GM23338 (cell line): ENCODE measurements around the gene CAPN1. TPM values are rescaled to one million over a fixed set of nuclear protein-coding genes. Genes with fewer than 3 reads are reported as not detected.

ENCODE experiments used
- ATAC-seq: fragments of 200-7000 bp; cut with Tn5 transposase; 3 replicates; pipeline ENCODE4 v1.9.1; 2020
- DNase-seq: peaks from one replicate; pipeline ENCODE4 v3.0.0-alpha.2; 2015; ENCODE audit warnings: low spot score
- H2AFZ ChIP-seq: fragments of 200-600 bp; sonication (generic); 2 replicates; pipeline ENCODE4 v1.8.0; 2016; ENCODE audit warnings: antibody characterized with exemption, mild to moderate bottlenecking, moderate library complexity
- H3F3A ChIP-seq: fragments of 200-600 bp; sonication (generic); replicated peaks from 2 replicates; pipeline ENCODE4 v1.8.0; 2017; ENCODE audit warnings: antibody characterized with exemption, mixed run types, low read depth
- H3K27ac ChIP-seq: fragments of 200-600 bp; sonication (generic); 2 replicates; pipeline ENCODE4 v1.6.1; 2016; ENCODE audit warnings: low read depth
- H3K27me3 ChIP-seq: fragments of 200-600 bp; sonication (generic); 2 replicates; pipeline ENCODE4 v1.8.0; 2016; ENCODE audit warnings: mild to moderate bottlenecking, mixed run types, moderate library complexity; ENCODE audit not compliant: insufficient read depth
- H3K36me3 ChIP-seq: fragments of 200-600 bp; sonication (generic); 2 replicates; pipeline ENCODE4 v1.8.0; 2016; ENCODE audit warnings: mild to moderate bottlenecking; ENCODE audit not compliant: insufficient read depth
- H3K4me1 ChIP-seq: fragments of 200-600 bp; sonication (generic); 2 replicates; pipeline ENCODE4 v1.8.0; 2016; ENCODE audit warnings: mild to moderate bottlenecking, moderate library complexity; ENCODE audit not compliant: insufficient read depth
- H3K4me2 ChIP-seq: fragments of 200-600 bp; sonication (generic); 2 replicates; pipeline ENCODE4 v1.7.1; 2017; ENCODE audit warnings: mixed run types
- H3K4me3 ChIP-seq: fragments of 200-600 bp; sonication (generic); 2 replicates; pipeline ENCODE4 v1.6.1; 2016; ENCODE audit warnings: mixed run types
- H3K79me2 ChIP-seq: fragments of 200-600 bp; sonication (generic); replicated peaks from 2 replicates; pipeline ENCODE4 v1.8.0; 2017; ENCODE audit warnings: mild to moderate bottlenecking; ENCODE audit not compliant: insufficient read depth
- H3K9me2 ChIP-seq: fragments of 200-600 bp; sonication (generic); 2 replicates; pipeline ENCODE4 v1.8.0; 2017; ENCODE audit not compliant: insufficient read depth
- H4K20me1 ChIP-seq: fragments of 200-600 bp; sonication (generic); replicated peaks from 2 replicates; pipeline ENCODE4 v1.8.0; 2017; ENCODE audit warnings: mild to moderate bottlenecking; ENCODE audit not compliant: insufficient read depth
- H3K27ac Mint-ChIP-seq: 2 replicates; pipeline ENCODE4 v1.8.0; 2020; ENCODE audit warnings: inconsistent platforms, mild to moderate bottlenecking, moderate library complexity, mixed read lengths
- H3K27me3 Mint-ChIP-seq: 3 replicates; pipeline ENCODE4 v1.8.0; 2022; ENCODE audit warnings: low read depth, mild to moderate bottlenecking, moderate library complexity, mixed read lengths, inconsistent platforms; ENCODE audit not compliant: insufficient read depth, poor library complexity
- H3K36me3 Mint-ChIP-seq: 3 replicates; pipeline ENCODE4 v1.8.0; 2021; ENCODE audit warnings: low read depth, mild to moderate bottlenecking, inconsistent platforms, moderate library complexity, mixed read lengths
- H3K4me1 Mint-ChIP-seq: 3 replicates; pipeline ENCODE4 v1.8.0; 2020; ENCODE audit warnings: mild to moderate bottlenecking, inconsistent platforms, mixed read lengths
- H3K4me3 Mint-ChIP-seq: 3 replicates; pipeline ENCODE4 v1.8.0; 2021; ENCODE audit warnings: moderate library complexity, mild to moderate bottlenecking, inconsistent platforms, mixed read lengths
- H3K9me3 Mint-ChIP-seq: 3 replicates; pipeline ENCODE4 v1.8.0; 2020; ENCODE audit warnings: moderate library complexity, mild to moderate bottlenecking, inconsistent platforms, mixed read lengths
- CREB1 ChIP-seq: fragments of 250-450 bp; sonication (Bioruptor Pico); IDR thresholded peaks from 2 replicates; pipeline ENCODE4 v1.5.0; 2020; ENCODE audit warnings: low read depth, mild to moderate bottlenecking, moderate library complexity
- EZH2phosphoT487 ChIP-seq: fragments of 200-600 bp; sonication (generic); IDR thresholded peaks from one replicate; pipeline ENCODE4 v1.8.1; 2018; ENCODE audit warnings: antibody characterized with exemption; ENCODE audit not compliant: unreplicated experiment
- NANOG ChIP-seq: IDR thresholded peaks from 2 replicates; pipeline ENCODE4 v1.6.1; 2016; ENCODE audit warnings: antibody characterized with exemption, borderline replicate concordance
- POLR2AphosphoS5 ChIP-seq: IDR thresholded peaks from 2 replicates; pipeline ENCODE4 v1.6.1; 2016; ENCODE audit warnings: antibody characterized with exemption, low read depth
- ZNF331 ChIP-seq: fragments of 250-450 bp; sonication (Bioruptor Pico); IDR thresholded peaks from 2 replicates; pipeline ENCODE4 v1.5.0; 2020; ENCODE audit warnings: low read depth, mild to moderate bottlenecking, moderate library complexity
- polyA plus RNA-seq: library from polyadenylated mRNA; unstranded; fragments of >200 nt; fragmentation: Nextera tagmentation; extraction: Ambion mirVana; gene quantifications from 2 replicates; pipeline ENCODE4 v1.2.1, GENCODE V29; 2016
- total RNA-seq: library from RNA; depleted of rRNA; stranded (reverse); fragments of >200 nt; shearing (Covaris generic); gene quantifications from 2 replicates; pipeline ENCODE4 v1.2.3, GENCODE V29; 2014
- TF ChIP-seq, protein P1 (sequence below): fragments of 250-450 bp; sonication (Bioruptor Pico); IDR thresholded peaks from 2 replicates; pipeline ENCODE4 v1.5.0; 2020; ENCODE audit warnings: mild to moderate bottlenecking, moderate library complexity

The CAPN1 gene
- total and polyA plus RNA-seq, 2 experiments from 2014 or later, result 67.3 to 277 TPM

DNA sequence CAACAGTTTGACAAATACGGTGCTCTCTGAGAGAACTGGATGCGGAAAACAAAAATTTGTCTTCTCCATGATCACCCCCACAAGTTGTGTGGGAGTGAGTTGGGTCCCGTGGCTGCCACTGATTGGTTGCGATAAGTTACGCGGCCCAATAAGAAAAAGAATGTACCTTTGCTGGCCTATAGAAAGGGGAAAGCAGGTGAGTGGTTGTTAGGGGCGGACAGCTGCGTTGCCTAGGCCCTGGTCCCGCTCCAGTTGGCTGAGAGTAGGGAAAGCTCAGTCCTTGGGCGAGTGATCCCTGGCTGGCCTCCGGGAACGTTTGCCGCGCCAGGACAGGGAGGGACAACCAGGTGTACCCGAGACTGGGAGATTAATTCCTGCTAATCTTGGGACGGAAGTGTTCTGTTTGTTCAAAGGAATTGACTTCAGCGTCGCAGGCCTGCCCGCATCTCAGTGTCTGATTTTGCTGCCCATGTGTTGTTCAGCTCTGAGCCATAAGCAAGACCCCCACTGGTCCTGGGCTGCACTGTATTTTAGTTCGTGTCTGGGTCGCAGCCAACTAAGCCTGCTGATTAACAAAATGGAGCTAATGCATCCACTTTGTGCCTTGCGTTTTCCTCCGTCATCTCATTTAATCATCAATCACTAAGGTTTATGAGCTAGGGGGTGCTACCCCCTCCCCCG lies 46.6 kb upstream of the CAPN1 start:
- peaks cover 20% of the 10 kb centered on the region; the same call in 1 of the 2 replicates for H3K4me1 ChIP-seq
- Mint-ChIP-seq H3K4me3 (peak overlapping the region; percentile 97), H3K27me3 (peaks cover 19% of the 10 kb centered on the region), H3K9me3 (no peaks in the 10 kb centered on the region), H3K4me1 (peaks cover 19% of the 10 kb centered on the region), H3K27ac (peak overlapping the region; percentile 100), H3K36me3 (peaks cover 11% of the 10 kb centered on the region)
- peaks cover 5% of the 10 kb centered on the region; the same call in 1 of the 2 replicates for H3F3A ChIP-seq
- peak overlapping the region; percentile 99 for H3K4me2 ChIP-seq
- no peaks in the 10 kb centered on the region for H3K27me3 ChIP-seq
- peak; percentile 93 for ATAC-seq
- peak overlapping the region; percentile 67 for H3K4me3 ChIP-seq
- H3K27ac ChIP-seq, result peak overlapping the region; percentile 80
- no peaks in the 10 kb centered on the region for H3K9me2 ChIP-seq
- TF ChIP-seq POLR2AphosphoS5 (peak; percentile 98), CREB1 (0 out of 2 replicates have a peak, but pooled peaks have one; percentile 8), EZH2phosphoT487 (no peak)
- 0 out of 2 replicates have a peak overlapping the region, but pooled peaks have one; percentile 1 for H2AFZ ChIP-seq
- H4K20me1 ChIP-seq, result no peaks in the 10 kb centered on the region
- H3K79me2 ChIP-seq, result peaks cover 19% of the 10 kb centered on the region
- DNase-seq, result peak; percentile 98
- H3K36me3 ChIP-seq, result no peaks in the 10 kb centered on the region

DNA sequence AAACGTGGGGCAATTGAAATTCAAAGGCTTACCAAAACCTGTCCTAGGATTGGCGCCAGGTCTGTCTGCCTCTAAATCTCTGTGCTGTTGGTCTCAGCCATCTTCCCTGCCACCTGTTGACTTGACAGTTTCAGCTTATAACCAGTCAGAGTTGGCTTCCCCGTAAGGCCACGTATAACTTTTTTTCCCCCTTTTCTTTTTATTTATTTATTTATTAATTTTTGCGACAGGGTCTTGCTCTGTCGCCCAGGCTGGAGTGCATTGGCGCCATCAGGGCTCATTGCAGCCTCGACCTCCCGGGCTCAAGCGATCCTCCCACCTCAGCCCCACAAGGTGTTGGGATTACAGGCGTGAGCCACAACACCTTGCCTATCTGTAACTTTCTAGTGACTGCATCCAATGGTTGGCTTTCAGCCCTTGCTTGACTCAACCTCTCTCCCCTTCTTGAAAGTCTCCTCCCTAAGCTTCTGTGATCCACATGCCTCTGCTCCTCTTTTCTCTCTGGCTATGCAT lies 46.0 kb upstream of the CAPN1 start:
- peaks cover 19% of the 10 kb centered on the region for H3K27me3 Mint-ChIP-seq

DNA sequence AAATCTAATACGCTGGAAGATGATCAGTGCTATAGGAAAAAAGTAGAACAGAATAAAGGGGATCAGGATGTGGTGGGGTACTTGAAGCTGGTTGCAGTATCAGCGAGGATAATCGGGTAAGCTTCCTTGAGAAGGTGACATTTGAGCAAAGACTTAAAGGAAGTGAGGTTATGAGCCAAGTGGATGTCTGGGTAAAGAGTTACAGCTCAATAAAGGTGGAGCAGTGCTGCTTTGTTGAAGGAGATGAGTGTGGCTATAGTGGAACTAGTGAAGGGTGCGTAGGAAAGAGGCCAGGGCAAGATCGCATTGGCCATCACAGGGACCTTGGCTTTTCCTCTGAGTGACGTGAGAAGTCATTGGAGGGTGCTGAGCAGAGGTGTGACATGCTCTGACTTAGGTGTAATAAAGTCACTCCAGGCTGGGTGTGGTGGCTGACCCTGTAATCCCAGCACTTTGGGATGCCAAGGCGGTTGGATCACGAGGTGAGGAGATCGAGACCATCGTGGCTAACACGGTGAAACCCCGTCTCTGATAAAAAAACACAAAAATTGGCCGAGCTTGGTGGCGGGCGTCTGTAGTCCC lies 45.1 kb upstream of the CAPN1 start:
- no peak overlapping the region for H3K27ac Mint-ChIP-seq
- H3K4me3 Mint-ChIP-seq, result no peak overlapping the region; the same call in 1 of the 3 replicates
- no peak overlapping the region for H3K27ac ChIP-seq
- no peaks in the 10 kb centered on the region for H3K9me2 ChIP-seq
- H3K4me3 ChIP-seq, result no peak overlapping the region
- no peak overlapping the region for H3K4me2 ChIP-seq
- no peaks in the 10 kb centered on the region for H3K36me3 ChIP-seq
- DNase-seq, result no peak
- no peak for ATAC-seq
- peaks cover 5% of the 10 kb centered on the region; the same call in 1 of the 2 replicates for H3F3A ChIP-seq
- H3K4me1 ChIP-seq, result peaks cover 20% of the 10 kb centered on the region; the same call in 1 of the 2 replicates
- H3K27me3 ChIP-seq, result no peaks in the 10 kb centered on the region
- no peaks in the 10 kb centered on the region for H3K9me3 Mint-ChIP-seq
- H3K36me3 Mint-ChIP-seq, result peaks cover 4% of the 10 kb centered on the region
- H3K4me1 Mint-ChIP-seq, result peaks cover 19% of the 10 kb centered on the region
- peaks cover 19% of the 10 kb centered on the region for H3K79me2 ChIP-seq
- H3K27me3 Mint-ChIP-seq, result peaks cover 19% of the 10 kb centered on the region
- H4K20me1 ChIP-seq, result no peaks in the 10 kb centered on the region
- H2AFZ ChIP-seq, result no peak overlapping the region
- TF ChIP-seq, protein P1, sequence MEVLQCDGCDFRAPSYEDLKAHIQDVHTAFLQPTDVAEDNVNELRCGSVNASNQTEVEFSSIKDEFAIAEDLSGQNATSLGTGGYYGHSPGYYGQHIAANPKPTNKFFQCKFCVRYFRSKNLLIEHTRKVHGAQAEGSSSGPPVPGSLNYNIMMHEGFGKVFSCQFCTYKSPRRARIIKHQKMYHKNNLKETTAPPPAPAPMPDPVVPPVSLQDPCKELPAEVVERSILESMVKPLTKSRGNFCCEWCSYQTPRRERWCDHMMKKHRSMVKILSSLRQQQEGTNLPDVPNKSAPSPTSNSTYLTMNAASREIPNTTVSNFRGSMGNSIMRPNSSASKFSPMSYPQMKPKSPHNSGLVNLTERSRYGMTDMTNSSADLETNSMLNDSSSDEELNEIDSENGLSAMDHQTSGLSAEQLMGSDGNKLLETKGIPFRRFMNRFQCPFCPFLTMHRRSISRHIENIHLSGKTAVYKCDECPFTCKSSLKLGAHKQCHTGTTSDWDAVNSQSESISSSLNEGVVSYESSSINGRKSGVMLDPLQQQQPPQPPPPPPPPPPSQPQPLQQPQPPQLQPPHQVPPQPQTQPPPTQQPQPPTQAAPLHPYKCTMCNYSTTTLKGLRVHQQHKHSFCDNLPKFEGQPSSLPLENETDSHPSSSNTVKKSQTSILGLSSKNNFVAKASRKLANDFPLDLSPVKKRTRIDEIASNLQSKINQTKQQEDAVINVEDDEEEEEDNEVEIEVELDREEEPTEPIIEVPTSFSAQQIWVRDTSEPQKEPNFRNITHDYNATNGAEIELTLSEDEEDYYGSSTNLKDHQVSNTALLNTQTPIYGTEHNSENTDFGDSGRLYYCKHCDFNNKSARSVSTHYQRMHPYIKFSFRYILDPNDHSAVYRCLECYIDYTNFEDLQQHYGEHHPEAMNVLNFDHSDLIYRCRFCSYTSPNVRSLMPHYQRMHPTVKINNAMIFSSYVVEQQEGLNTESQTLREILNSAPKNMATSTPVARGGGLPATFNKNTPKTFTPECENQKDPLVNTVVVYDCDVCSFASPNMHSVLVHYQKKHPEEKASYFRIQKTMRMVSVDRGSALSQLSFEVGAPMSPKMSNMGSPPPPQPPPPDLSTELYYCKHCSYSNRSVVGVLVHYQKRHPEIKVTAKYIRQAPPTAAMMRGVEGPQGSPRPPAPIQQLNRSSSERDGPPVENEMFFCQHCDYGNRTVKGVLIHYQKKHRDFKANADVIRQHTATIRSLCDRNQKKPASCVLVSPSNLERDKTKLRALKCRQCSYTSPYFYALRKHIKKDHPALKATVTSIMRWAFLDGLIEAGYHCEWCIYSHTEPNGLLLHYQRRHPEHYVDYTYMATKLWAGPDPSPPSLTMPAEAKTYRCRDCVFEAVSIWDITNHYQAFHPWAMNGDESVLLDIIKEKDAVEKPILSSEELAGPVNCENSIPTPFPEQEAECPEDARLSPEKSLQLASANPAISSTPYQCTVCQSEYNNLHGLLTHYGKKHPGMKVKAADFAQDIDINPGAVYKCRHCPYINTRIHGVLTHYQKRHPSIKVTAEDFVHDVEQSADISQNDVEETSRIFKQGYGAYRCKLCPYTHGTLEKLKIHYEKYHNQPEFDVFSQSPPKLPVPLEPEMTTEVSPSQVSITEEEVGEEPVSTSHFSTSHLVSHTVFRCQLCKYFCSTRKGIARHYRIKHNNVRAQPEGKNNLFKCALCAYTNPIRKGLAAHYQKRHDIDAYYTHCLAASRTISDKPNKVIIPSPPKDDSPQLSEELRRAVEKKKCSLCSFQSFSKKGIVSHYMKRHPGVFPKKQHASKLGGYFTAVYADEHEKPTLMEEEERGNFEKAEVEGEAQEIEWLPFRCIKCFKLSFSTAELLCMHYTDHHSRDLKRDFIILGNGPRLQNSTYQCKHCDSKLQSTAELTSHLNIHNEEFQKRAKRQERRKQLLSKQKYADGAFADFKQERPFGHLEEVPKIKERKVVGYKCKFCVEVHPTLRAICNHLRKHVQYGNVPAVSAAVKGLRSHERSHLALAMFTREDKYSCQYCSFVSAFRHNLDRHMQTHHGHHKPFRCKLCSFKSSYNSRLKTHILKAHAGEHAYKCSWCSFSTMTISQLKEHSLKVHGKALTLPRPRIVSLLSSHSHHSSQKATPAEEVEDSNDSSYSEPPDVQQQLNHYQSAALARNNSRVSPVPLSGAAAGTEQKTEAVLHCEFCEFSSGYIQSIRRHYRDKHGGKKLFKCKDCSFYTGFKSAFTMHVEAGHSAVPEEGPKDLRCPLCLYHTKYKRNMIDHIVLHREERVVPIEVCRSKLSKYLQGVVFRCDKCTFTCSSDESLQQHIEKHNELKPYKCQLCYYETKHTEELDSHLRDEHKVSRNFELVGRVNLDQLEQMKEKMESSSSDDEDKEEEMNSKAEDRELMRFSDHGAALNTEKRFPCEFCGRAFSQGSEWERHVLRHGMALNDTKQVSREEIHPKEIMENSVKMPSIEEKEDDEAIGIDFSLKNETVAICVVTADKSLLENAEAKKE, result no peak
- TF ChIP-seq POLR2AphosphoS5 (no peak), NANOG (no peak)

More for the DNA sequence above, 46.0 kb upstream of the CAPN1 start:
- H3F3A ChIP-seq, result peaks cover 5% of the 10 kb centered on the region; the same call in 1 of the 2 replicates
- peaks cover 19% of the 10 kb centered on the region for H3K79me2 ChIP-seq
- no peak for ATAC-seq
- Mint-ChIP-seq H3K9me3 (no peaks in the 10 kb centered on the region), H3K36me3 (peaks cover 11% of the 10 kb centered on the region), H3K4me1 (peaks cover 19% of the 10 kb centered on the region), H3K27ac (peak overlapping the region; percentile 100), H3K4me3 (peak overlapping the region; percentile 97)
- no peaks in the 10 kb centered on the region for H4K20me1 ChIP-seq
- H3K4me2 ChIP-seq, result peak overlapping the region; percentile 77
- no peak for TF ChIP-seq ZNF331 (CRISPR knock-in tag)
- H3K9me2 ChIP-seq, result no peaks in the 10 kb centered on the region
- DNase-seq, result no peak
- peak overlapping the region; percentile 67 for H3K4me3 ChIP-seq
- H2AFZ ChIP-seq, result no peak overlapping the region
- H3K4me1 ChIP-seq, result peaks cover 20% of the 10 kb centered on the region; the same call in 1 of the 2 replicates
- H3K27ac ChIP-seq, result peak overlapping the region; percentile 61
- H3K36me3 ChIP-seq, result no peaks in the 10 kb centered on the region
- no peaks in the 10 kb centered on the region for H3K27me3 ChIP-seq
